HepG2 (cell line): ENCODE results near the gene MCC.

Source experiments
- EZH2 ChIP-seq: conservative IDR thresholded peaks from 2 replicates; pipeline ENCODE4 v1.6.1; 2012; ENCODE audit warnings: mild to moderate bottlenecking, low read depth, low read length, moderate library complexity
- POLR2AphosphoS5 ChIP-seq: IDR thresholded peaks from 2 replicates; pipeline ENCODE4 v1.6.1; 2012; ENCODE audit warnings: low read depth, low read length
- RARA ChIP-seq: IDR thresholded peaks from 2 replicates; pipeline ENCODE4 v1.6.1; 2016; ENCODE audit warnings: missing genetic modification reagents, missing compliant biosample characterization
- RNF2 ChIP-seq: fragments of 450-650 bp; conservative IDR thresholded peaks from 2 replicates; pipeline ENCODE4 v1.6.1; 2016; ENCODE audit warnings: low read depth
- U2AF1 ChIP-seq: fragments of 200-400 bp; formaldehyde crosslinking; optimal IDR thresholded peaks from 2 replicates; pipeline ENCODE3; 2017; ENCODE audit warnings: mild to moderate bottlenecking, low read depth, low read length
- ZNF274 ChIP-seq: sonication (generic); formaldehyde crosslinking; IDR thresholded peaks from 2 replicates; pipeline ENCODE4 v1.5.1; 2020; ENCODE audit warnings: mild to moderate bottlenecking, missing genetic modification reagents
- ZNF557 ChIP-seq: sonication (generic); formaldehyde crosslinking; IDR thresholded peaks from 2 replicates; pipeline ENCODE4 v1.4.0; 2020; ENCODE audit warnings: missing genetic modification reagents
- ZNF790 ChIP-seq: sonication (generic); formaldehyde crosslinking; IDR thresholded peaks from 2 replicates; pipeline ENCODE4 v1.8.0; 2022; ENCODE audit warnings: missing genetic modification reagents, mild to moderate bottlenecking, borderline replicate concordance

DNA sequence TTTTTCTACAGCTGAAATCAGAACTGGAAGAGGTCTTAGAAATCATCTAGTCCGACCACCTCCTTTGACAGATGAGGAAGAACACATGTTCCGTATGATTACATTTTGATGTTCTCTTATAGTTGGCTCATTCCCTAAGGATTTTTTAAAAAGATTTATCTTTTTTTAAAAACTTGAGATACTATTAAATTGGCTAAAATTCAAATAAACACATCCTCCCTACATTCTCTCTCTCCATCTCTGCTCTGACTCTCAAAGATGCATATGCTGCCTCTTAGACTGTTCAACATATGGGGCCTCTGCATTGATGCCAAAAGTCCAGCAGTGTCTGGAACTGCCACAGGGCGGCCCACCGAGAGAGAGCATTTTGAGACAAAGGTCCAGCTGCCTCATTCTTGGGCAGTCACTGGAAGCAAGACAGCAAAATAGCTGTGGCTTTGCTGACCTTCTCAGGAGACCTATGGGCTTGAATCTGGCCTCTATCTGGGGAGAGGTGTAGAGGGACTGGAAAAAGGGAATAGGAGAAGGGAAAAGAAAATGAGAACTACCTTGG lies 40.7 kb downstream of the MCC start:
- TF ChIP-seq ZNF557 (no peak), RARA (CRISPR knock-in tag) (no peak), ZNF274 (CRISPR knock-in tag) (no peak), POLR2AphosphoS5 (no peak), EZH2 (no peak), RNF2 (no peak), ZNF790 (CRISPR knock-in tag) (no peak), U2AF1 (no peak)
